Retina (tissue), 1 donor: ENCODE results near the gene AFAP1.

ENCODE experiments used
- DNase-seq: peaks from one replicate; pipeline ENCODE4 v3.0.0-alpha.2; 2016

Gene AFAP1

GRCh38 chr4:7801001-7801400 lies 138.7 kb downstream of the AFAP1 start:
- DNase-seq: no peak

- no peak for DNase-seq
These were observed 139.3 kb downstream of the AFAP1 start for GRCh38 chr4:7800410-7800809.

GRCh38 chr4:7799736-7800135 lies 139.9 kb downstream of the AFAP1 start:
- no peak for DNase-seq

- DNase-seq: no peak
These were observed 140.4 kb downstream of the AFAP1 start for GRCh38 chr4:7799306-7799705.

- no peak for DNase-seq
These were observed 141.3 kb downstream of the AFAP1 start for GRCh38 chr4:7798178-7798995.

- DNase-seq: no peak
These were observed 142.3 kb downstream of the AFAP1 start for GRCh38 chr4:7797330-7797729.

GRCh38 chr4:7795983-7796382 lies 143.7 kb downstream of the AFAP1 start:
- no peak for DNase-seq

GRCh38 chr4:7793186-7793585 lies 146.5 kb downstream of the AFAP1 start:
- DNase-seq: no peak

- DNase-seq: no peak
These were observed 147.0 kb downstream of the AFAP1 start for GRCh38 chr4:7792616-7793015.

GRCh38 chr4:7790999-7791398 lies 148.7 kb downstream of the AFAP1 start:
- DNase-seq: no peak

- DNase-seq: no peak
These were observed 149.6 kb downstream of the AFAP1 start for GRCh38 chr4:7790023-7790422.

- DNase-seq: peak; percentile 62
These were observed 150.8 kb downstream of the AFAP1 start for GRCh38 chr4:7788694-7789425.

GRCh38 chr4:7788193-7788592 lies 151.5 kb downstream of the AFAP1 start:
- no peak for DNase-seq

- no peak for DNase-seq
These were observed 151.9 kb downstream of the AFAP1 start for GRCh38 chr4:7787681-7788141.

- DNase-seq: no peak
These were observed 152.6 kb downstream of the AFAP1 start for GRCh38 chr4:7787067-7787466.

GRCh38 chr4:7786517-7786916 lies 153.1 kb downstream of the AFAP1 start:
- no peak for DNase-seq

- no peak for DNase-seq
These were observed 153.6 kb downstream of the AFAP1 start for GRCh38 chr4:7786040-7786439.

- DNase-seq: no peak
These were observed 154.6 kb downstream of the AFAP1 start for GRCh38 chr4:7785017-7785416.

GRCh38 chr4:7784131-7784870 lies 155.4 kb downstream of the AFAP1 start:
- DNase-seq: no peak

- DNase-seq: no peak
These were observed 156.1 kb downstream of the AFAP1 start for GRCh38 chr4:7783541-7783940.

GRCh38 chr4:7782783-7783182 lies 156.9 kb downstream of the AFAP1 start:
- DNase-seq: no peak

GRCh38 chr4:7781993-7782392 lies 157.7 kb downstream of the AFAP1 start:
- DNase-seq: no peak

- no peak for DNase-seq
These were observed 158.3 kb downstream of the AFAP1 start for GRCh38 chr4:7781366-7781765.
